DMS53 (cell line): ENCODE data around the gene SHQ1.

Experiments used
- DNase-seq: peaks from one replicate; lab custom pipeline; 2025; lab: John Stamatoyannopoulos, UW

The SHQ1 gene

GRCh38 chr3:72848703-72849081 lies 447 bp upstream of the SHQ1 start:
- DNase-seq: peak; percentile 51

- no peak for DNase-seq
Observed at GRCh38 chr3:72847282-72847681, 963 bp downstream of the SHQ1 start.

GRCh38 chr3:72846166-72846565 lies 2.1 kb downstream of the SHQ1 start:
- no peak for DNase-seq

- no peak for DNase-seq
Observed at GRCh38 chr3:72844436-72844993, 3.7 kb downstream of the SHQ1 start.

- no peak for DNase-seq
Observed at GRCh38 chr3:72839057-72839456, 9.2 kb downstream of the SHQ1 start.

GRCh38 chr3:72836923-72837322 lies 11.3 kb downstream of the SHQ1 start:
- DNase-seq: no peak

- DNase-seq: no peak
Observed at GRCh38 chr3:72836416-72836815, 11.8 kb downstream of the SHQ1 start.

GRCh38 chr3:72830452-72831223 lies 17.6 kb downstream of the SHQ1 start:
- no peak for DNase-seq

GRCh38 chr3:72829701-72830100 lies 18.5 kb downstream of the SHQ1 start:
- DNase-seq: no peak

GRCh38 chr3:72821161-72821781 lies 27.0 kb downstream of the SHQ1 start:
- no peak for DNase-seq

- no peak for DNase-seq
Observed at GRCh38 chr3:72820415-72820814, 27.8 kb downstream of the SHQ1 start.

GRCh38 chr3:72818905-72819304 lies 29.3 kb downstream of the SHQ1 start:
- DNase-seq: no peak

- peak; percentile 0 for DNase-seq
Observed at GRCh38 chr3:72818092-72818773, 30.0 kb downstream of the SHQ1 start.

GRCh38 chr3:72816862-72817355 lies 31.3 kb downstream of the SHQ1 start:
- DNase-seq: no peak

- DNase-seq: no peak
Observed at GRCh38 chr3:72814308-72814707, 33.9 kb downstream of the SHQ1 start.

GRCh38 chr3:72812201-72812600 lies 36.0 kb downstream of the SHQ1 start:
- no peak for DNase-seq

GRCh38 chr3:72811571-72811970 lies 36.7 kb downstream of the SHQ1 start:
- DNase-seq: no peak

- peak; percentile 2 for DNase-seq
Observed at GRCh38 chr3:72810659-72811434, 37.4 kb downstream of the SHQ1 start.

- peak; percentile 0 for DNase-seq
Observed at GRCh38 chr3:72810063-72810462, 38.2 kb downstream of the SHQ1 start.

GRCh38 chr3:72804361-72804760 lies 43.9 kb downstream of the SHQ1 start:
- no peak for DNase-seq

GRCh38 chr3:72803573-72803972 lies 44.7 kb downstream of the SHQ1 start:
- no peak for DNase-seq

GRCh38 chr3:72802001-72802400 lies 46.2 kb downstream of the SHQ1 start:
- DNase-seq: no peak
